HG02970 (cell line): ENCODE results near the gene MEIS1.
"Not testable (repeated sequence)": the region's sequence is repeated elsewhere in the genome, so short reads cannot be mapped to it uniquely, and the experiment has no call there.

Experiments used
- ATAC-seq: cut with Tn5 transposase; IDR thresholded peaks from one replicate; pipeline ENCODE4 v1.9.1; 2021; ENCODE audit warnings: mild to moderate bottlenecking, moderate library complexity, moderate number of reproducible peaks; ENCODE audit not compliant: unreplicated experiment, low FRiP score

Gene MEIS1

DNA sequence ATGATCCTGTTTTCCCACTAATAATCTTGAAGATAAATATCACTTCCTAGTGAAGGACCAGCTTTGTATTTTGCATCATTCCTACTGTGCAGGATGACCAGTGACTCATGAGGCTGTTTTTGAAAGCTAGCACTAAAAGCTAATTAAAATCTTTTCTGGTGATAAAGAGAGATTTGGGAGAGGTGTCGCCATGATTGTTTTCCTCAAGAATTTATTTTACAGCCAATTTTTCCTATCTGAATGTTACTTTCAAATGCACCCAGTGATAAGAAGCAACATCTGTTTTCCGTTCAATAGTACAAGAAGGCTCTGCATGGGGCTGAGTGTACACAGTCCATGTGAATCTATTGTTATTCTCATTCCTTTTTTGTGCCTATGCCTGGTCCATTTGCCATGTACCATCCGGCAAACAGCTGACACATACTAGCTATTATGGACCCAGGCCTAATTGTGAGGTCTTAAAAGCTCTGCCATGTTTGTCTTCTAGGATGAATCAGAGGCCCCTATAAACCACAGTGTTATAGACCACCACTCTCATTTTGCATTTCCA is 28.4 kb downstream of the MEIS1 start:
- no peak for ATAC-seq

GRCh38 chr2:66464930-66465637 is 30.2 kb downstream of the MEIS1 start:
- ATAC-seq = no peak

DNA sequence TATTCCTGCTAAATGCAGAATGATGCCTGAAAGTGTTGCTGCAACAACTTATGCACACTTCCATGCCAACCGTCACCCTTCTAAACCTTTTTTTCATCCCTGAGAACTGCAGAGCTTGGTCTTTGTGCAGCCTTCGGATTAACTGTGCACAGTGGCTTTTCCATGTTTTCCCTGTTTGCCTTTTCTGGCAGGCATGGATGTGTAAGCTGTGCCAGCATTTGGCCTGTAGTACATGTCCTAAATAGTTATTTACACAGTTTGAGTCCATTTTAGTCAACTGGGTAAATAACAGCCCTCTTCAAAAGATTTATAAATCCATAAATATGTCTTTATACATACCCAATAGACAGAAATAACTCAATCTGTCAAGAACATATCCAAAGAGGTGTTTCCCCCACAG is 31.5 kb downstream of the MEIS1 start:
- ATAC-seq = no peak

DNA sequence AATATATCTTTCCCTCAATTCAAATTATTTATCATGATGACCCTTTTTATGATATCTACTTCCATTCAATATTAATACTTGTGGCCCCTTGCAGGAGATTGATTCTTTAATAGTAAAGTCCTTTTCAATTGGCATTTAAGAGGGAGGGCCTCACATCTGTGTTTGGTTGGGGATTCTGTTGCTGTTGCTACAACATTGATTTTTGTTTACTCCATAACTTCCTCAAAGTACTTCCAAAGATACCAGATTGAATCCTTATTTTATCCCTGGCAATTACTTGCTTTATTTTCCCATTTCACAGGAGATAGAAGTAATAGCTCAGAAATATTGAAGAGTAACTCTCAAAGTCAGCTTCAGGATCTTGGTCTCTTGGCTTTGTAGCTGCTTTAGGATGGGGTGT is 32.8 kb downstream of the MEIS1 start:
- ATAC-seq = no peak

DNA sequence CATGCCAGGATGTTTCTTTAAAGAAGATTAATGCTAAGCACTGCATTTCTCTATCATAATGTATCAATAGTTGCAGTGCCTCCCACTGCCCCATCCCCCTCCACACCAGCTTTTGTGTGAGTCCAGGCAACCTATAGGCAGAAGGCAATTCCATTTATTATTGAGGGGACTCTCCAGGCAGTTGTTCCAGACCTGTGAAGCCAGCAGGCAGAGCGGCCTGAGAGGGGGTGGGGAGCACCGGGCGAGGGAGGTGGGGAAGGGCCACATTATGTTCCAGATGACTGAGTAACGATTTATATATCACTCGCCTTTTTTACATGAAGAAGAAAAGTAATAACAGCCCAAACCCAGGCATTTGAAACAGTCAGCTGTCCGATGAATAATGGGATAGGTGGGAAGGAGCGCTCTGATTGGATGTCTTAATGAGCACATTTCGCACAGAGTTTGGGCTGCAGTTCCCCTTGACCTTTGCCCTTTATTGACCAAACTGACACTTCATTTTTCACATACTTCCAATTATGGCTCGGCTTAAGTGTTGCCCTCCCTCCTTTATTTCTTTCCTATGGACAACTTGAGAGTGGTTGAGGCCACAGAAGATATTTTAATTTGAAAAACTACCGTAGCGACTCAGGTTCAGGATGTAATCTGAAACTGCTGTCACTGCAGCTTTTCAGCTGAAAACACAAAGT is 34.4 kb downstream of the MEIS1 start:
- ATAC-seq = no peak

DNA sequence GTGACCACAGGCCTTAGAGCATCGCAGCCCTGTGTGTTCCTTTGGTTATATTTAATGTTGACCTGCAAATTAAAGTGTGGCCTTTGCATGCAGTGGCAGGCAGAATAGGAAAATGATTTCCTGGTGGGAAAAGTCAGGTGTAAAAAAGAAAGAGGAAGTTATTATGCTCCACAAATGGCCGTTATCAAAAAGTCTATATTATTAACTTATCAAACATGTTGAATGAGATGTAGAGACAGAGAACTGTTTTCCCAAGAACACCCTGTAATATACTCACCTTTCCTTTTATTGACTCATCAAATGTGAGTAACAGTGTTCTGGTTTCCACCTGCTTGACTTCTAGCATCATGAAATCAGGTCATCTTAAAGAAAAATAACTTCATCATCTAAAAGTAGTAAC is 35.3 kb downstream of the MEIS1 start:
- no peak for ATAC-seq

- no peak for ATAC-seq
These were observed 37.4 kb downstream of the MEIS1 start for GRCh38 chr2:66472225-66472843.

GRCh38 chr2:66477135-66477842 is 42.4 kb downstream of the MEIS1 start:
- ATAC-seq = no peak

- no peak for ATAC-seq
These were observed 43.4 kb downstream of the MEIS1 start for GRCh38 chr2:66478299-66478698.

DNA sequence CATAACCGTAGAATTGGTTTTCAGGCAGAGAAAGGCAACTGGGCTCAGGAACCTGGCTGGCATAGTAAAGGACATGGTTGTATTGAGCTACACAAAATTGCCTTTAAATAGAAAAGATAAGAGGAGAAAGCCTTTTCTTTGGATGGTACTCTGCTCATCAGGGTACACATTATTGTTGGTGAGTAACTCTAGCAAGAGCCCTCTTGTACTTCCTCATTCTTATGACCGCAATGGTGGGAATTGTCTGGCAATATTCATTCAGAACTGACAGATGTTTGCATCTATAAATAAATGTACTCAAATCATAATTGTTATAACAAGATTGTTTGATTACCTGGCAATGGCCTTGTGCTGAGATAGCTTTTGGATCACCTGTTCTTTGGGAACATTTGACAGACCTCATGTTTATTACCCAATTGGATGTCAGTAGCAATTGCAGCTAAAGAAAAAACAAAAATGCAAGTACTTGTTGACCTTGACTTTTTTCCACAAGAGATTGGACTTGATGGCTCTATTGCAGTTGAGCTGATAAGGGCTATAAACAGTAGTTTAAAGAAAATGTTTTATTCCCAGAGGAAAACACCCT is 43.9 kb downstream of the MEIS1 start:
- no peak for ATAC-seq

DNA sequence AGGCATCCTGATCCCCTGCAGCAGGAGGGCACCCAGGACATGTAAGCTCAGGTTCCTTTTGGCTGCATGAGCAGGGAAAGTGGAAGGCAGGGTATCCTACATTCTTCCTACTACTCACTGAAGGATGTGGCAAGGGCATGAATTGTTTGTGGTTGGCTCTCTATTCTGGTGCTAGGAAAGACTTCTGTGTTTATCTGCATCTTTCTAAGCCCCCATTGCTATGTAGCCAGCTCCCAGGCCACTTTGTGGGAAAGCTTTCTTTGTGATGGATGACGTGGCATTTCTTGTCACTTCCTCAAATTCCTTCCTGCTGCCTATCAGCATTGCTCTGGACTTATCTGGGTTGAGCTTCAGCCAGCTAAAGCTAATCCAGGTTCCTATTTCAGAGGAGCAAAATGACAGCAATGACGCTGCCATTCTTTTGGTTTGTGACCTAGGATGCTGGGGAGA is 46.2 kb downstream of the MEIS1 start:
- ATAC-seq = no peak

DNA sequence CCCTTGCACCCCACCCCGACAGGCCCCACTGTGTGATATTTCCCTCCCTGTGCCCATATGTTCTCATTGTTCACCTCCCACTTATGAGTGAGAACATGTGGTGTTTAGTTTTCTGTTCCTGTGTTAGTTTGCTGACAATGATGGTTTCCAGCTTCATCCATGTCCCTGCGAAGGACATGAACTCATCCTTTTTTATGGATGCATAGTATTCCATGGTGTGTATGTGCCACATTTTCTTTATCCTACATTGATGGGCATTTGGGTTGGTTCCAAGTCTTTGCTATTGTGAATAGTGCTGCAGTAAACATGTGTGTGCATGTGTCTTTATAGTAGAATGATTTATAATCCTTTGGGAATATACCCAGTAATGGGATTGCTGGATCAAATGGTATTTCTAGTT is 50.3 kb downstream of the MEIS1 start:
- ATAC-seq = not testable (repeated sequence)

DNA sequence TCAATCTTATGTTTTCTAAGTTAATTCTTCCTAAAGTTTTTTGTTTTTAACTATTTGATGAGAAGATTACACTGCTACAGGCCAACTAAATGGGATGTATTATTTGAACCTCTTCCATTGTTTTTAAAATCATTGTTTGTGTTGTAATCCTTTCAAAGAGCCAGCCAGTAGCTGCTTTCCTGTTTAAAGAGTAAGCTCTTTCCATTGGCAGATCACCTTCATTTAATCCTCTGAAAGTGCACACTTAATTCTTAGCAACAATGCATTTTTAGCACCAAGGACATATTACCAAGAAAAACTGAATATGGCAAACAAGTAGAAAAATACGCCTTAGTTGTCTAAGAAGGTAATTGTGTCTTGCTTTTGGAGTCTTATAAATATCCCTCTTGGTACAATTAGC is 54.0 kb downstream of the MEIS1 start:
- no peak for ATAC-seq

GRCh38 chr2:66489436-66489835 is 54.5 kb downstream of the MEIS1 start:
- no peak for ATAC-seq

GRCh38 chr2:66490588-66491001 is 55.7 kb downstream of the MEIS1 start:
- ATAC-seq = no peak

DNA sequence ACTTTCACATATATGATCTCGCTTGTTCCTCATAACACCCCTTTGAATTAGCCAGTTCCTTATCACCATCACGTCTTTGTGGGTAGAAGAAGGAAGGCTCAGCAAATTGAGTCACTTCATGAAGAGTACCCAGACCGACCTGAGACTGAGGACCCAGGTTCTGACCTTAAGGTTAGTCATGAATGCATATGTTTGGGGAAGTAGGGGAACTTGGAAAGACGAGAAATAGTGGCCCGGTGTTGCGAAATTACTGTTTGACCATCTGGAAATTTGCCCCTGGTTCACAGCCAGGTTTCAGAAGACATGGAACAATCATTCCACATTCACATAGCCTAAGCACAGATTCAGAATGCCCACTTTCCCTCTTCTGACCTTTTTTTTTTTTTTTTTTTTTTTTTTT is 59.8 kb downstream of the MEIS1 start:
- no peak for ATAC-seq

DNA sequence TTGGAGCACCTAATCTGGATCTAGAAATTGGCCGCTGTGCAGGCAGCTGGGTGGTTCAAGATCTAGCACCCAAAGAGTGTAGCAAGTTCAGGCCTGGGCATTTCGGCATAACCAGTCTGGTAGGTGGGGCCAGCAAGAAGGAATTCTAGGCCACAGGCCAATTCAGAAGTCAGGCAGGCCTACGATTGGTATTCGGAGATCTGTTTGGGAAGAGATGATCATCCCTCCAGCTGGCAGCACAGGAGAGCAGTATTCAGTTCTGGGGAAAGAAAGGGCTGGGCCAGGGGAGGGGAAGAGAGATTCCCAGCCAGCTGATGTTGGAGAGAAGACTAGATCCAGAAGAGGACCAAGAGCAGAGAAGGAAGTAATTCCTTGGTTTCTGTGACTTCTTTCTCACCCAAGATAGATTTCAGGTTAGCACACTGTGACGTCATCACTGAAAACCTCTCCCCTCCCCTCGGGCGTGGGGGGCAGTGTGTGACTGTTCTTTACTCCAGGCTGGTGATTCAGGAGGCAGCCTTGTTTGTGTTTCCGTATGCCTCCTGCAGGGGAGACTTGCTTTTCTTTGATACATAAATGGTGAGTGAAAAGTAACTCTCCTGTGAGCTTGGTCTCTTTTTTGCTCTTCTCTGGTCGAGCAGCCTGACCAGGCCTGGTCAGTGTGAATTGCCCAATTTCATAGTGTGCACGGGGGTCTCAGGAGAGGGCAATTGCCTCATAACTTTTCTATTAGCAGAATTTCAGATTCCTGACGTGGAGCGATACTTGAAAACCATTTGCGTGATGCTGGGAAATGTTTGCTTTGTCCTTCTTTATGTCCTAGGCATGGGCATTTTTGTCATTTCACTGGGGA is 61.1 kb downstream of the MEIS1 start:
- no peak for ATAC-seq

- ATAC-seq = no peak
These were observed 61.9 kb downstream of the MEIS1 start for GRCh38 chr2:66496670-66497420.
